HG03025 (cell line): ENCODE data around the gene GPR143.
"Not testable (repeated sequence)": the region's sequence is repeated elsewhere in the genome, so short reads cannot be mapped to it uniquely, and the experiment has no call there.

Source experiments
- ATAC-seq: cut with Tn5 transposase; IDR thresholded peaks from one replicate; pipeline ENCODE4 v1.9.1; 2021; ENCODE audit warnings: mild to moderate bottlenecking, moderate library complexity; ENCODE audit not compliant: unreplicated experiment, low FRiP score

The GPR143 gene

DNA sequence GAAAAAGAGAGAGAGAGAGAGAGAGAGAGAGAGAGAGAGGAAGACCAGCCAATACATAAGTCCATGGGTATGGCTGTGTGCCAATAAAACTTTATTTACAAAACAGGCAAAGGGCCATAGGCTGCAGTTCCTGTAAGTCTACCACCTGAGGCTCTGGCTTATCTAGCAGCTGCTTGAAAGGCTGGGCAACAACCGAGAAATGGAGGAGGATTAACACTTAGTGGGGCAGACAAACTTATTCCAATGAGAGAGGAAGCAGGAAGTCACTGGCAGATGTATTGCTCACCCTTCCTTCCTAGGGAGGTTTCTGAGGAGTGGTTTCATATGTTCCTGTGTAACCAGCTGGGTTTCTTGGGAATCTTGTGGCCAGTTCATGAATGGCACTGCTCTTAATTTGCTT is 4.7 kb upstream of the GPR143 start:
- ATAC-seq, result no peak

DNA sequence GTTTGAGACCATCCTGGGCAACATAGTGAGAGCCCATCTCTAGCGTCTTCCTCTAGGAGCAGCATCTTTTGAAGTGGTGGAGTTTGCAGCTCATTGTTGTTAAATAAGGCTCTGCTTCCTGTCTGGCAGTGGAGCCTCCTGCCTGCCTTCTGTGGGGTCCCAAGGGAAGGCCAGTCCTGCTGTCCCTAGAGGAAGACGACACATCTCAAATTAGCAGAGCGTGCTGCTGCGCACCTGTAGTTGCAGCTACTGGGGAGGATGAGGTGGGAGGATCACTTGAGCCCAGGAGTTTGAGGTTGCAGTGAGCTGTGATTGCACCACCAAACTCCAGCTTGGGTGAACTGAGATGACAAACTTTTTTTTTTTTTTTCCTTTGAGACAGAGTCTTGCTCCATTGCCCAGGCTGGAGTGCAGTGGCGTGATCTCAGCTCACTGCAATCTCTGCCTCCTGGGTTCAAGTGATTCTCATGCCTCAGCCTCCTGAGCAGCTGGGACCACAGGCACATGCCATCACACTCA is 2.7 kb upstream of the GPR143 start:
- not testable (repeated sequence) for ATAC-seq

DNA sequence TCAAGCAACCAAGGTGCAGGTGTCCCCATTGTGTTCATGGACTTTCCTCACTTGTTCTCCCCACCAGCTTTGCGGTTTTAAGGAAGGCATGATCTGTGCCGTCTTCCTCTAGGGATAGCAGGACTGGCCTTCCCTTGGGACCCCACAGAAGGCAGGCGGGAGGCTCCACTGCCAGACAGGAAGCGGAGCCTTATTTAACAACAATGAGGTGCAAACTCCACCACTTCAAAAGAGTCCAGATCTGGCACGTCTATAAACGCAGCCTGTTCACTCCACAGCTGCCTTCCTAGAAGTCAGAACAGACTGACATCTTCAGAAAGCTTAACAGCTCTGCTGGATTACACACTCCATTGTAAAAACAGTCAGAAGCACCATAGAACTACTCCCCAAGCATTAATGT is 1.7 kb upstream of the GPR143 start:
- no peak for ATAC-seq

DNA sequence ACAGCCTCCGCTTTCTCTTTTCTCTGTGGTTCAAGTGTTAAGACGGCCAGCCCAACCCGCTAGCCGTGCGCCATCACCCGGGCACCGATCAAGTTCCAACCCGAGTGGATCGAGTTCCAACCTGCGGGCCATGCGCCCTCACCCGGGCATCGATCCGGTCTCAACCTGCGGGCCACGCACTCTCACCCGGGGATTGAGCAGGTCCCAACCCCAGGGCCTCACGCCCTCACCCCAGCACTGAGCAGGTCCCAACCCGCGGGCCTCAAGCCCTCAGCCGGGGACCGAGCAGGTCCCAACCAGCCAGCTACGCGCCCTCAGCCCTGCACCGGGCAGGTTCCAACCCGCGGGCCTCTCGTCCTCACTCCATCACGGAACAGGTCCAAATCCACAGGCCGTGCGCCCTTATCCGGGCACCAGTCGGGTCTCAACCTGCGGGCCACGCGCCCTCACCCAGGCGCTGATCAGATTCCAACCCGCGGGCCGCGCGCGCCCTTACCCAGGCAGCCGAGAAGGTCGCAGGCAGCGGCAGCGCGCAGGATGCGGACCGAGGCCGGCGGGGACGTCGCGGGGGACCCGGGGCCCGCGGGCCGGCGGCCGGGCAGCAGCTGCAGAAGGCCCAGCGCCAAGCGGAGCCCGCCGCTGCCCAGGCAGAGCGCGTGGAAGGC is 443 bp downstream of the GPR143 start:
- ATAC-seq, result no peak

DNA sequence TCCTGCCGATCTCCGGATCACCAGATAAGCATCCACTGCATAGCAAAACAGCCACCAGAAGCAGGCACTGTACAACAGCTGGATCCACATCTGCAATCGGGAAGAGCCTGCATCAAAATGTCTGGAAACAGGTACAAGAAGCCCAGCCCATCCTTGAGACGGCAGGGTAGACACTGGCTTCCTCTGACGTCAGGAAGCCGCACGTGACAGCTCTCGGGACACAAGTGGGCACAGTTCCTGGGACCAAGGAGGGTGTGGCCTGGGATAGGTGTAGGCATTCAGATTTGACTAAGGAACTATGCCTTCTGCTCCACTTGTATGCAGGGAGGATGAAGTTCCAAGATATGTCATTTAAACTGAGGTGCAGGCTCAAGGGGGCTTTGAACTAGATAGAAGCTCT is 6.3 kb downstream of the GPR143 start:
- ATAC-seq, result no peak

DNA sequence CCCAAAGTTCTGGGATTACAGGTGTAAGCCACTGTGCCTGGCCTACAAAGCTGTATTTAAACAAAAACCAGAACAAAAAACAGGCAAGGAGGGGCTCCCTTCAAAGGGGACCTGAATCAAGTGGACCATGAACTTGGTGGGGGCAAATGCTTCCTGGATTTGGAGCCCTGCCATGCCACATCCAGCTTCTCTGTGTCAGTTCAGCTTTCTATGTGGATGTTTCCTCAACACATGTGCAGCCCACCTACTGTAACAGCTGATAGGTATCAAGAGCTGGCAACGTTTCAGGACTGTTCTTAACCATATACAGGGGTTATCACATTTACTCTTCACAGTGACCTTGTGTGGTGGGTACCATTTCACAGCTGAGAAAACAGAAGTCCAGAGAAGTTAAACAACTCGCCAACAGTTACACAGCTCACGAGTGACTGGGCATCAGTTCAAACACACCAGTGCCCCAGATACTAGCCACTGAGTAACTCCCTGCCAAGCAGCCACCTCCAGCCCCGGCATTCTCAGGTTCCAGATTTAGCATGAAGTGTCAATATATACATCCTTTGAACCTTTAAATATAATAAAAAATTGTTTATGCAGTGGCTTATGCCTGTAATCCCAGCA is 7.5 kb downstream of the GPR143 start:
- ATAC-seq, result no peak

DNA sequence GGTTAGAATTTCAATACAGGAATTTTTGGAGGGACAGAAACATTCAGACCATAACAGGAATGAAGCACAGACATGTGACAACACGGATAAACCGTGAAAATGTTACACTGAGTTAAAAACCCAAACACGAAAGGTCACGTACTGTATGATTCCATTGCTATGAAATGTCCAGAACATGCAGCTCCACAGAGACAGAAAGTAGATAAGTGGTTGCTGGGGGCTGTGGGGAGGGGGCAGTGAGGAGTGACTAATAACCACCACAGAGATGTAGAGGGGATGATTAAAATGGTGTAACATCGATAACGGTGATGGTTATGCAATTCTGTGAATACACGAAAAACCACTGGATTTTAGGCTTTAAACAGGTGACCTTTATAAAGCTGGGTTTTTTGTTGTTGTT is 8.3 kb downstream of the GPR143 start:
- ATAC-seq, result no peak

DNA sequence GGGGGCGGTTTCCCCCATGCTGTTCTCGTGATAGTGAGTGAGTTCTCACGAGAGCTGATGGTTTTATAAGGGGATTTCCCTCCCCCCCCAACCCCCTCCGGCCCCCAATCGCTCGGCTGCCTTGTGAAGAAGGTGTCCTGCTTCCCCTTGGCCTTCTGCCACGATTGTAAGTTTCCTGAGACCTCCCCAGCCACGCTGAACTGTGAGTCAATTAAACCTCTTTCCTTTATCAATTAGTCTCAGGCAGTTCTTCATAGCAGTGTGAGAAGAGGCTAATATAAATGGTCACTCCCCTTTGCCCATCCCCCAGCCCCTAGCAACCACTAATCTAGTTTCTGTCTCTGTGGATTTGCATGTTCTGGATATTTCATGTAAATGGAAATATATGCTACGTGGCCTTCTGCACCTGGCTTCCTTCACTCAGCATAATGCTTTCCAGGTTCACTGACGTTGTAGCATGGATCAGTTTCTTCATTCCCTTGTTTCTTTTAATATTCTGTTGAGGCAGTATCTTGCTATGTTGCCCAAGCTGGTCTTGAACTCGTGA is 16.4 kb downstream of the GPR143 start:
- no peak for ATAC-seq

DNA sequence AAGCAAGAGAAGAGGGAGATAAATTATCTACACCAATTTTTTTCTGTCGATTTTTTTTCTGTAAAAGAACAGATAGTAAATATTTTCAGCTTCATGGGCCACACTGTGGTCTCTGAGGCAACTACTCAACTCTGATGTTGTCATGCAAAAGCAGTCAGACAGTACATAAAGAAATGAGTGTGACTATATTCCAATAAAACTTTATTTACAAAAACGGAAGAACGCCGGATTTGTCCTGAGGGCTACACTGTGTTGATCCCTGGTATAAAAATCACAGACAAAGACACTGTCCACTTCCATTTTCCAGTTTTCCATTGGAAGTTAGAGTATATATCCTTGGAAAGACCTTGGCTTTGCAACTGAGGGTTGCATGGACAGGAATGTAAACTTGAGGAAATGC is 18.0 kb downstream of the GPR143 start:
- ATAC-seq, result no peak

DNA sequence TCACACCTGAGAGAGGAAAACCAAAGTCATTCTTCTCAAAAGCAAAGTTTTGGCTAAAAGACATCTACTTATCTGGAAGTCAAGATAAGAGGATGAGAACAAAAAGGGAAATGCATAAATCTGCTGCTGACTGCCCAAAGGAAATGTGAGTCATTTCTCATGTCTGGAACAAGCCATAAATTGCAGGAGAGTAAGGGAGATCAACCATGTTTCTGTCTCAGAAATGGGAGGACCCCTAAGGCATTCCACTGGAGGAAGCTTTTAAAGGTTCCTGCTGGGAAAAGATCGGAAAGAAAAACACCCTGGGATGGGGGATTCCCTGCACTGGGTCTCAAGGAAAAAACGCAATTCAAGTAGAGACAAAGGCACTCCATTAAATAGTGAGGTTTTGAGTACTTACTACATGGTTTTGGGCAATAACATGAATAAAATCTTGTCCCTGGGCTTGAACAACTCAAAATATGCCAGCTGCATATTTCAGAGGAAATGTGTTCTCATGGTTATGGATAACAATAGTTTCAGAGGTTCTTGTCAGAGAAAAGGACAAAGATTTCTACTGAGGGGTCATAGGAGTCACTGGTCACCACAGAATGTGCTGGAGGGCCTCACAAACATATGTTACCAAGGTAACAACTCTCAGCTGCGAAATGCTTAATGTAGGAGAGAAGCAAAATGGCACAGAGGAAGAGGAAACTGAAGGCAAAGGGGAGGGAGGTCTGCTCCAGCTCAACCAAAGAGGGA is 19.3 kb downstream of the GPR143 start:
- ATAC-seq, result no peak

DNA sequence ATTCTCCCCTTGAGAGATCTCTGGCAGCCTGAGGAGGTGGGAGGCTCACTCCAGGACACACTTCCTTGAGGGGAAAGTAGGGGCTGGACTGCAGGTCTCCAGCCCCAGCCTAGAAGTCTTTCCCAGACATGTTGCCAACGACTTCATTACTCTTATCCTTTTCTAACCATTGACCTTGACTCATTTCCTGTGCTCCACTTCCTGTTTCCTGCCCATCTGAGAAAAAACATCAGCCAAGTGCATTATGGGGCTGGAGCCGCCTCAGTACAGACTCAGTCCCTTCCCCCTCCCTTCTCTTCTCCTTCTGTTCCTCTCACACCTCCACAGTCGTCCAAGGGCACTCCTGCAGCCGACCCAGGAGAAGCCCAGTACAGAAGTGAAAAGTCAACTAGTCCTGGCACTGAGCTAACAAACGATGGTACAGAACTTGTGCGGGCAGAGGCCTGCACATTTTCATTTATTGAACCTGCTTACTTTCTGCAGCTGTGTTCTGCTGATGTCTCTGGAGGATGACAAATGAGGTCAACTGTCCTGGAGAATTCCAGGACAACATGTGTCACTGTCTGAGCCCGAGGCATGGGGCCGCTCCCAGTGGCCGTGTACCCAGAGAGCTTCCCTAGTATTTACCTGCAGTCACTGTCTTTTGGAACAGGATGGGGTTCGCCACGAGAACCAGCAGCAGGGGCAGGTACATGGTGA is 20.1 kb downstream of the GPR143 start:
- no peak for ATAC-seq

DNA sequence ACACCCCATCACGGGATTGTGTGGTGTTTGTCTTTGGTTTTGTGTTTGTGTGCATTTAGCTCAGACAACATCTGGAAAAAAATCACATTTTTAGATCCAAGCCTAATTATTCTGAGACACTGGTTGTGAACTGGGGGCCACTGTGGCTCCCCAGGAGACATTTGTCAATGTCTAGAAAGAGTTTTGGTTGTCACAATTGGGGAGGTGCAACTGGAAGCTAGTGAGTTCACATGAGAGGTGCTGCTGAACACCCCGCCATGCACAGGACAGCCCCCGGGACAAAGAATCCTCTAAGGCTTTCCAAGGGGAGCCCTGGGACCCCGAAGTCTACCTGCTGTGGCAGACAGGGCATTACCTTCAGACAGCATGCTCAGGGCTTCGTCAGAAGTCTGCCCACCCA is 26.5 kb downstream of the GPR143 start:
- no peak for ATAC-seq

DNA sequence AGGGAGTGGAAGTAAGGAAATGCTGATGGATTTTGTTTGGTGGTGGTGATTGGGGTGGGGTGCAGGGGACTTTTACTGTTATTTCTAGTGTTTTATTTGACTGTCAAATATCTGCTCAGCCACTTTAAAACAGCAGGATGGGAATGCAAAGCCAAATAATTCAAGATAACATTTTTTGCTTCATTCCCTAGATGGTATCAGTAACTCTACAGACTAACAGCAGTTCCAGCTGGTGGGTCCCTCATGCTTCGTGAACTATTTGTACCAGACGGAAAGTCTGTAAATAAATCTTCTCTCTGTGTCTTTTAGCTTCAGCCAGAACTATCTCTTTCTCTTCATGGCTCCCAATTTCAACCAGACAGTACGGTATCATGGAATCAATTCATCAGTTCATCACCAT is 27.5 kb downstream of the GPR143 start:
- ATAC-seq, result no peak

DNA sequence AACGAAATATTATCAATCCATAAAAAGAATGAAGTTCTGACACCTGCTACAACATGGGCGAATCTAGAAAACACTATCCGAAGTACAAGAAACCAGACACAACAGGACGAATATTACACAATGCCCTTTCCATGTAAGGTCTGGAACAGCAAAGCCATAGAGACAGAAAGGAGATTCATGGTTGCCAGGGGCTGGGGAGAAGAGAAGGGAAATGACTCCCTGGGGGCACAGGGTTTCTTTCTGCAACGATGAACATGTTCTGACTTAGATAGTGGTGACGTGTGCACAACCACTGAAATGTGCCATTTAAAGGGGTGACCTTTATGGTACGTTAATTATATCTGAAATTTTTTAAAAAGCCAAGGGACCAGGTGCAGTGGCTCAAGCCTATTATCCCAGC is 28.3 kb downstream of the GPR143 start:
- no peak for ATAC-seq

DNA sequence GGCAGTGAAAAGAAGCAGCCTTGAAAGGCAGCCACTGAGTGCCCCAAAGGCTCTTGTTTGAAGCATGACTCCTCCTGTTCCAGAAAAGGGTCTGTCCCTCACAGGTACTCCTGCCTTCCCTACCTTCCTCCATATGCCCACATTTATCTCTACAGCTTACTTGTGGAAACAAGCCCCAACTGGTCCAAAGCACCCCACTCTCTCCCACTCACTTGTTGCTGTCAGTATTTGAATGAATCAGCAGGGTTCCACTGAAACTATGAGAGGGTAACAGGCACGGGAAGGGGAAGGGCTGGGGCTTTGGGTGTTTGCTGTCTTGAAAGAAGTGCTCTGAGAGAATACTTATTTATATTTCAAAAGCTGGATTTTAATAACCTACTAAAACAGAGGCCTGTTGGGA is 34.9 kb downstream of the GPR143 start:
- no peak for ATAC-seq

DNA sequence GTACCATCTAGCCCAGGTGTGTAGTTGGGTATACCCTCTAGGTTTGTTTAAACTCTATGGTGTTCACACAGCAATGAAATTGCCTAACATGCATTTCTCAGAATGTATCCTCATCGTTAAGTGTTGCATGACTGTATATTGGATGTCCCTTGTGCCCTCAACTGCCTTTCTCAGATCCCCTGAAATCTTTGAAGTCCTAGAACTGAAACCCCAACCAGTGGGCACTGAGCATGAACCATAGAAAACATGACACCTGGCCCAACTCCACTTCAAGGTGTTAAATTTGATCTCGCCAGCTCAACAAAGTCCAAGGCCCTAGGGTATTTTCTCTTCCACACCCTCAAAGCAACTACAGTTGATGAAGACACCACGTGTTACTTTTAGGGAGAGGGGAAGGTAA is 35.6 kb downstream of the GPR143 start:
- no peak for ATAC-seq

DNA sequence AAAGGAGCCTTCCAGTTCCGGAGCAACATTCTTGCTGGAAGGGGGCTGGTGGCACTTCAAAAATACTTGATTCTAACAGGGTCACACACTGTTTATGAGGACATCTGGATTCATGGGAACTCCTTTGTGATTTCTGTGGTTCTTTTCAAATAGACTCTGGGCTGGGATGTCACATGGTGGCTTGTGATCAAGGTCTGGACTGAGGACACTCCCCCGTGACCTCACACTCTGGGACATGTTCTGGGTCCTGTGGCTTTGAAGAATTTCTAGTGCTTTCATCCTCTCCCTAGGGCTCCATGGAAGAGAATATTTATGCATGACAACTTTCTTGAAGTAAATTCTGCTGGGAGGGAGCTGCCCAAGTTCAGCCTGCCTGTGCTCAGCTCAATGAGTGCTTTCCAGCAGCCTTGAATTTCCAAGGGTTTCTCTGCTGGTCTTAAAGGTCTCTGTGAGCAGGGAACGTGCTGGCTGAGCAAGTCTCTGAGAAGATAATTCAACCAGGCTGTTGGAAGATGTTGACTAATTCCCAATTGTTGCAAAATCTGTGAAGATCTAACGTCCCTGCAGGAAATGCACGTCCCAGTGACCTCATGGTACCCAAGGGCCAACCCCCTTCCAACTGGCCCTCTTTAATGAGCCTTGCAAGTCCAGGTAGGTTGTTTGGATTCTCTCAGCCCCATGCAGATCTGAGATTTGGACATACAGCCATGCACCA is 36.3 kb downstream of the GPR143 start:
- no peak for ATAC-seq

DNA sequence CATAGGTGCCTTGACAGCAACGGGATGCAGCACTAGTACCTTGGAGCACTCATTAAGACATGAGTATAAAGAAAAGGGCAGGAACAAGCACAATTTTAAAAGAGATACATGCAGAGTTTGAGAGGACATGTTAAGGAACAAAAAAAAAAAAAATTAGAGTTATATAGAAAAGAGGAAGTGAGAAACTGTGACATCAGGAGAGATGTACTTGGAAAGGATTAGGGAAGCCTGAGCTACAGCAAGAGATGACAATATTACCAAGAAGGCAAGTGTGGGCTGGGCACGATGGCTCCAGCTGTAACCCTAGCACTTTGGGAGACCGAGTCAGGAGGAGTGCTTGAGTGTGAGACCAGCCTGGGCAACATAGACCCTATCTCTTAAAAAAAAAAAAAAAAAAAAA is 37.4 kb downstream of the GPR143 start:
- no peak for ATAC-seq

DNA sequence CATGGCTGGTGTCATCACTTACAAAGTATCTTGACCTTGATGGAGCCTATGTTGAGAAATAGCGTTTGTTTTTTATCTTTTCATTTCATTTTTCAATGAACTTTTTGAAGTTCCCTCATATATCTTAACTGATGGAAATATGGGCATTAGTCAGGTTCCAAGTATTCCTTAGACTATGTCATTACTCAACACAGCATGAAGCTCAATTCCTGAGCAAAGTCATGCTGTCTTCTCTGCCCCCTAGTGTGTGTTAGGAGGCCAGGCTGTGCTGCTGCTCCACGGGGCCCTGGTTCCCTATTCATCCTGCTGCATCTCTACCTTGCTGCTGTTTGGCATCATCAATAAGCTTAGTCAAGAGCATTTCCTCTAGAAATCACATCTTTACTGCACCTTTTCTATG is 40.9 kb downstream of the GPR143 start:
- ATAC-seq, result no peak

DNA sequence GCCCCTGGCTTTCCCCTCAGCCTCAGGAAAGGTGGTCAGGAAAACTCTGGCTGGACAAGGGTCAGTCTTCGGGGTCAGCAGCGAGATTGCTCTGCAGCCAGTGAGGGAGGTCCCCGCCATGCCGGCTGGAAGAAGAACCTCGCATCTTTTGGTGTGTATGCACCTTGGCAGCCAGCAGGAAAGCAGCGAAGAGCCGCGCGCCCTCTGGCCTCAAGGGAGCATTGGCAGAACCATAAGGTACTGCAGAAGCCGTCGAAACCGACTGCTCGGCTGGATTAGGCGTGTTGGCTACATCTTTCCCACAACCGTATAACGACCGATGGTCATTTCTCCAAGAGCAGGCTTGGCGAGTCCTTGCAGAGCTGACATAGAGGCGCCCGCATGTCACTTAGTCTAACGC is 48.3 kb downstream of the GPR143 start:
- ATAC-seq, result no peak
